IPS DF 4.7 (cell line): Measurements from ENCODE around the gene CCDC136.

Experiments
- DNase-seq: peaks from one replicate; pipeline ENCODE4 v3.0.0-alpha.2; 2013; ENCODE audit warnings: low spot score; ENCODE audit errors: extremely low read depth

The CCDC136 gene

DNA sequence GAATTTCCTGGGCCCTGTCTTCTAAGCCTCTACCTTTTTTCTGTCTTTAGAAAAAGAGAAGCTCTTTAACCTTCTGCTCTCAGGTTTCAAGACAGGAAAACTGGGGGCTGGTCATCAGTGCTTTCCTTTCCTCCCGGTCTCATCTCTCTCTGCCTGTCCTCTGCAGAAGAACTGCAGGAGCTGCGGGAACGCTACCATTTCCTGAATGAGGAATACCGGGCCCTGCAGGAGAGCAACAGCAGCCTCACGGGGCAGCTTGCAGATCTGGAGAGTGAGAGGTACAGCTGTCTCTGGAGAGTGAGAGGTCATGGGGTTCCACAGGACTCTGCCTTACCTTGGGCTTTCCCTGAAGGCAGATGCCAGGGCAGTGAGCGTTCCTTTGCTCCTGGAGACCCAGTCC lies 12.7 kb downstream of the CCDC136 start:
- DNase-seq = no peak

DNA sequence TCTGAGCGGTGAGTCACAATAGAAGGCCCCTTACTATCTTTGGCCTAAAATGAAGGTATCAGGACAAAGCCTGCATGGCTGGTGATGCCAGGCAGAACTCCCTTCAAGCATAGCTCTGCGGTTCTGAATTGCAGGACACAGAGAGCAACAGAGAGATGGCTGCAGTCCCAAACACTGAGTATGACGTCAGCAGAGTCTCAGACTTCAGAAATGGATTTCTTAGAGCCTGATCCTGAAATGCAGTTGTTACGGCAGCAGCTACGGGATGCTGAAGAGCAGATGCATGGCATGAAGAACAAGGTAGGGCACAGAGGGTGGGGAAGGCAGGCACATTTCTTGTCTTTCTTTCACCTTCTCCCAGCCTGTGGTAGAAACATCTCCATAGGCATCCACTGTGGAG lies 13.5 kb downstream of the CCDC136 start:
- no peak for DNase-seq

DNA sequence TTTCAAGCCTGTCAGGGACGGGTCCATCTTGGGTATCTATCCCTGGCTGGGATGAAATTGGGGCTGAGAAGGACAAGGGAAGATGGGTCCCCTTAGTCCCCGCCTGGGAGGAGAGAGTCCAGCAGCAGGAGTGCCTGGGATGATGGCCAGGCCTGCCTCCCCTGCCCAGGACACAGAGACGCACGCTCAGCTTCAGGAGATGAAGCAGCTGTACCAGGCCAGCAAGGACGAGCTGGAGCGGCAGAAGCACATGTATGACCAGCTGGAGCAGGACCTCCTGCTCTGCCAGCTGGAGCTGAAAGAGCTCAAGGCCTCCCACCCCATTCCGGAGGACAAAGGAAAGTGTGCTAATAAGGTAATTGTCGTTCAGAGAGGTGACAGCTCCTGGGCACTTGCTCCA lies 15.4 kb downstream of the CCDC136 start:
- DNase-seq = no peak

DNA sequence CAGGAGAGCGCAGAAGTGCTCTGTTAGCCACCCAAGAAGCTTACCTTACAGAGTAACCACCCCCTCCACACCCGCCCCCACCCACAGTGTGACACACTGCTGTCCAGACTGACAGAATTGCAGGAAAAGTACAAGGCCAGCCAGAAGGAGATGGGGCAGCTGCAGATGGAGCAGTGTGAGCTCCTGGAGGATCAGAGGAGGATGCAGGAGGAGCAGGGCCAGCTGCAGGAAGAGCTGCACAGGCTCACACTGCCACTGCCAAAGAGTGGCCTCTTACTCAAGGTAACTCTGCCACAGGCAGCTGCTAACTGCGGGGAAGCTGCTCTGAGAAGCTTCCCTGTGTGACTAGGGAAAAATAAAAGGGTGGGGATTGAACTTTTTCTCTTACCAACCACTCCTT lies 17.6 kb downstream of the CCDC136 start:
- no peak for DNase-seq

DNA sequence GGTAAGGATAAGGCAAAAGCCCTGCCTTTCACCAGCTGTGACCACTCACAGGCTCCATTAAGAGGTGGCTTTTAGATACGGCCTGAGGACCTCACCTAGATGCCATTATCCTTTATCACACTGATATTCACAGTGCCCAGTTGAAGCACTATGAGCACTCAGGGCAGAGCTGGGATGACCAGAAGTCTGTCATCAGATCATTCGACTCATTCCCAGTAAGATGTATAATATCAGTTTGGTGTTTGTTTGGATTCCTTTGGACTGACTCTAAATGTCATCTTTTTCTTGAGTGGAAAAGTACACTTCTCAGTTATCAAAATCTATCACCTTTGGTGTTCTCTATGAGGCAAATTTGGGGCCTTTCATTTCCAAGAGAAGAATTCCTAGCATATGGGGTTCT lies 18.7 kb downstream of the CCDC136 start:
- no peak for DNase-seq

DNA sequence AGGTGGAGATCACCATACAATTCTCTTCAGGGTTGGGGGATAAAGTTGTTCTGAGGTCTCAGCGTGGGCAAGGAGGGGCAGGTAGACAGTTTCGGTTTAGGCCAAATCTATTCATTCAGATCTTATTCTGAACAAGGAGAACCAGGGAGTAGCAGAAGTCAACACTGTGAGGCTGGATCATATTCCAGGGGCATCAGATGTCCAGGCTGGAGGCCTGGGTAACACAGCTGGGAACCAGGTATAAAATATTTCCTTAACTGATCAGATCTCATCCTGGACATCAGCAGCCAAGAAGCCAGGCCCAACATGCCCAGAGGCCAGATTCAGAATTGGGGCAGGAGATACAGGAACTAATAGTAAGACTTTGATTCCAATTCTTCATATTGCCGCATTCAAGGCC lies 19.2 kb downstream of the CCDC136 start:
- no peak for DNase-seq

DNA sequence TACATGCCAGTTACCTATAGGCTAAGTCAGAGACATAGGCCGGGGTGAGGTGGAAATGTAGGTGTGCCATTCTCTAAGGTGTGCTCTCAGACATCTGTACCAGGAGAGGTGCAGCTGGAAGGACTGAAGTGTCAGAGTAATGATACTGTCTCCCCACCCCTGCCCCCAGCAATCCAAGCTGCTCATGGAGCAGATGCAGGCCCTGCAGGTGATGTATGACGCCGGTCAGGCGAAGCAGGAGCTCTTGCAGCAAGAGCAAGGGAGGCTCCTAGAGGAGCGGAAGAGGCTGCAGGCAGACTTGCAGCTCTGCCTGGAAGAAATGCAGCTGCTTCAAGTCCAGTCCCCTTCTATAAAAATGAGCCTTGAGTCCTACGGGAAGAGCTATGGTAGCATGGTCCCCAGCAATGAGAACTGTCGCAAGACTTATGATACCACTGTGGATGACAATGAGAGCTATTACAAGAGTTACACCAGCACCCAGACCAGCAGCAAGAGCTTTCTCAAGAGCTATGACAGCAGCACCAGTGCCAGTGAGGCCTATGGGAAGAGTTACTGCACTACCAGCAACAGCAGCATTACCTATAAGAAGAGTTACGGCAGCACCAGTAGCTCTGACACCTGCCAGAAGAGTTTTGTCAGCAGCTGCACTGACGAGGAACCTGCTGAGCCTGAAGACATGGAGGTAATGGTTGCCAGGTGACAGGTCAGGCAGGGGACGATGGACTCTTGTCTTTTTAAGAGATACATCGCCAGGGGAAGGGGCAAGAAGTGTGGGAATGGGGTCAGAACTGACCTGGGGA lies 20.1 kb downstream of the CCDC136 start:
- no peak for DNase-seq

DNA sequence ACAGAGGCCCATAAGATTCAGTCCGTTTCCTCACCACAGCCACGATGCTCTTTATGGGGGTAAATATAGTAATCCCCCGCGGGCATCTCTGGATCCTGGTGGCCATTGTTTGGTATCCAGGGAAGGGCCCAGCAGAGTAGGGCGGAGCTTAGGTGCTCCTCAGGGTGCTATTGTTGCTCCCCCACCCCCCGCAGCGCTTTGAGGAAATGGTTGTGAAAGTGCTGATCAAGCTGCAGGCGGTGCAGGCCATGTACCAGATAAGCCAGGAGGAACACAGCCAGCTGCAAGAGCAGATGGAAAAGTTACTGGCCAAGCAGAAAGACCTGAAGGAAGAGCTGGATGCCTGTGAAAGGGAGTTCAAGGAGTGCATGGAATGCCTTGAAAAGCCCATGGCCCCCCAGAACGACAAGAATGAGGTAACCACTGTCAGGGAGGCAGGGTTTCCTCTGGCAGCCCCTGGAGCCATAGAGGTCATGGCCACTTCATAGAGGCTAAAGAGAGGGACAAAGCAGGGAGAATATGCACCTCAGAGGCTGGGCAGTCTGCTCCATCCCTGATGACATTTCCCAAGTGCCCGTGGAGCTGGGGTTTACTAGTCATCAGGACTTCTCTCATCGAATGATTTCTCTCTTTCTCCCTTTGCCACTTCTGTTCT lies 20.9 kb downstream of the CCDC136 start:
- DNase-seq = no peak

DNA sequence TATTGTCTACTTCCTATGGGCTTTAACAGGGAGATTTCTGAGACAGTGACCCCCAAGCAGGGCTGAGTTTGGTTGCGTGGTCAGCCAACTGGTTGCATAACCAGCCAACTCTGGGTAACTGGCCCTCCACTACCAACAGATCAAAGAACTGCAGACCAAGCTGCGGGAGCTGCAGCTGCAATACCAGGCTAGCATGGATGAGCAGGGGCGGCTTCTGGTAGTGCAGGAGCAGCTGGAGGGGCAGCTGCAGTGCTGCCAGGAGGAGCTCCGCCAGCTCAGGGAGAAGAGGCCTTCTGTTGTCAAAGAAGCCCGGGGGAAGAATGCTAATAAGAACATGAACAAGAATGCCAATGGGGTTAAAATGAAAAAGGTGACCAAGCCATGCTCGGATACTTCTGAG lies 22.7 kb downstream of the CCDC136 start:
- DNase-seq = no peak

DNA sequence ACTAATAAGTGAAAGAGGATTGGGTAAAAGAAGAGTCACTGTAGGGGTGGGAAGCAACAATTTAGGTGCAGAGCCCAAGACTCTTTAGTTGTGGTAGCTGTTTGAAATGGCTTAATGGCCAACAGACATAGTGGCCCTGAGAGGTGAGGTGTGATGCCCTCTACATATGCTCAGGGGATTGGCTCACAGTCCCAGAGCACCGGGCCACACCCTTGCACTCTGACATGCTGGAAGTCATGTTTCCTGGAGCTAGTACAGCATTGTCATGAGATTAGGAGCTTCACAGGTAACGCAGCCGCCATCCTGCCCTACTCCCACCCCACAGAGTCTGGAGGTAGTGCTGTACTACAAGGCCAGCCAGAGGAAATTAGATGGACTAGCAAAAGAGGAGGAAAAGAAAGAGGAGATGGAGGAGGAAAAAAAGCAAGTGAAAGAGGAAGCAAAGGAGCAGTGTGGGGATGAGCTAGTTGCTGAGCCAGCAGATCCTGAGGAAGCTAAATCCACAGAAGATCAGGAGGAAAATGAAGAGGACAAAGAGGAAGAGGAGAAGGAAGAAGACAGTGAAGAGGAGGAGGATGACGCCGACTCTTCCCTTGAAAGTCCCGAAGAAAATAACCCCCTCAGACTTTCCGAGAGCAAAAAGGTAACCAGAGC lies 23.6 kb downstream of the CCDC136 start:
- DNase-seq = no peak

DNA sequence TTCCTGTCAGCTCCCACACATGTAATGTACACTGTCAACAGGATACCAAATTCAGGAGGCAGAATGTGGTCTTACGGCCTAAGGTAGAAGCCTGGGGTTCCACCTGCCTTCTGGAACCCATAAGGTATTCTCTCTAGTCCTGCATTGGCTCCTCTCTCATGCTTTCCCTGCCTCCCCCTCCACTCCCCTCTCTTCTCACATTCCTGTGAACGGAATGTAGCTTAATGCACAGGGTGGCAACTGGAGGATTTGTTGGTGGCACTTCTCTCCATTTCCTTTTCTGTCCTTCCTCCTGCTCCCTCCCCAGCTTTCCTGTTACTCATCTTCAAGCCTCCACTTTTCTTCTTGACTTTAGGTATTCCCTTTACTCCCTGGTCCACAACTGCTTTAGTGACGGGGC lies 26.9 kb downstream of the CCDC136 start:
- no peak for DNase-seq

DNA sequence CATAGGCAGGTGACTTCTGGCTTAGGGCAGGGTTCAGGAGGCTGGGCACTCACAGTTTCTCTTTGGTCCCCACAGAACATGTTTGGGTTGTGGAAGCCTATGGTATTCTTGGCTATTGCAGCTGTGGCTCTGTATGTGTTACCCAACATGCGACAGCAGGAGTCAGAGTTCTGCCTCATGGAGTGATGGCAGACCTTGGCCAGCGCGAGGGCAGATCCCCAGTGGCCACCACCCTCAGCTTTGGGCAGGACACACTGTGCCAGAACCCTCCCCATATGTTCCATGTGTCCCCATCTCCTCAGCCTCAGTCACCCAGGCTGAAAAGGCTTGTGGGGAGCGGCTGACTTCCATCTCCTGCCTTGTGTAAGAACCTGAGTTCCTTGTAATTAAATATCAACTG lies 30.0 kb downstream of the CCDC136 start:
- no peak for DNase-seq

DNA sequence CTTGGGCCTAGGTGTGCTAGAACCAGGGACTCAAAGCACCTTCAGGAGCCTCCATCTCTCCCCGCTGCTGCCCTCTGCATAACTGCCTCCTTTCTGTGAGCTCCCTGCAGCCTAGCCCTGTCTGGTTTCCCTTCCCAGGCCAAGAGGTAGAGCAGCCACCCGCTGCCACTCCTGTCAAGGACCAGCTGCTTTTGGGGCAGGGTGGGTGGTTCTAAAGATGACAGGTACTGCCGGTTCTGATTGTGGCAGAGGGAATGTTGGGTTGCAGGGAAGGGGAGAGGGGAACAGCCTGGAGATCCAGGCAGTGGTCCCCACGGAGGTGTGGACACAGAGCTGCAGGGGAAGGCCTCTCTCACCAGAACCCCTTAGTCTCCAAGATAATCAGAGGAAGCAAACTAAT lies 34.7 kb downstream of the CCDC136 start:
- no peak for DNase-seq

DNA sequence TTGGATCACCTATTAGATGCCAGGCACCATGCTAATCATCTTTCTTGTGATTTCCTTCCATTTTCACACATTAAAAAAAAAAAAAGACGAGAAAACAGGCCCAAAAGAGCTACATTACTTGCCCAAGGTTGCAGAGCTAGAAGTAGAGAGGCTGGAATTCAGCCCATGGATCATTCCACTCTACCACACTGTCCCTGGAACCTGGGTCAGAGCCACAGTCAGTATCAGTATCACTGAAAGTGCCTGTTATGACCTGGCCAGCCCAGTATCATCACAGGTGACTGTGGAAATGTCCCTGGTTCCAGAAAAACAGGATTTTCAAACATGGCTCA lies 35.1 kb downstream of the CCDC136 start:
- DNase-seq = no peak

DNA sequence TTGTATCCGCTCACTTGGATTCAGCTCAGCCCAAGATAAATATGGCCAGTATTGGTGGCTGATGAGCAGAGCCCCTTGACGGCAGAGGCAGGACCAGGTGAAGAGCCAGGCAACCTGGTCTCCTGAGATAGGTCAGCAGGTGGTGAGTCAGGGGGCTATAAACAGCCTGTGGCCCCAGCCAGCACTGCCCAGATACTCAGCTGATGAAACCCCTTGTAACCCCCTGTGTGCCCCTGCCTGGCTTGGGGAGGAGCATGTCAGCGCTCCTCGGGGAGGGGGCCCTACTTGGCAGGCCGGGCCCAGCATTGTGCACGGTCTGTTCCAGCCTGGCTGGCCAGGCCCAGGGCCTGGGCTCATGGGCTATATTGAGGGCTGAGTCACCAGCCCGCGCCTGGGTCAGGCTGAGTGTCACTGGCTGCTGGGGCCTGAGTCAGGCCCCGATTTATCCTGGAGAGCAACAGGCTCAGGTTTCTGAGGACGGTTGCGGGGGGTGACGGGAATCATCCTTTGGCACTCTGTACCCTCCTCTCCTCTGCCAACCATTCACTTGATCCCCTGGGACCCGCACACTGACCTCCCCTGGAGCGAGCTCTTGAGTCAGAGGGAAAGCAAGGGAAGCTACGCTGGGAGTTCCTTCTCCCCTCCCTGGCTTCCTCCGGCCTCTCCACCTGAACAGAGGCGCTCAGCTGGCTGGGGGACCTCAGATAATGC lies 35.6 kb downstream of the CCDC136 start:
- no peak for DNase-seq

DNA sequence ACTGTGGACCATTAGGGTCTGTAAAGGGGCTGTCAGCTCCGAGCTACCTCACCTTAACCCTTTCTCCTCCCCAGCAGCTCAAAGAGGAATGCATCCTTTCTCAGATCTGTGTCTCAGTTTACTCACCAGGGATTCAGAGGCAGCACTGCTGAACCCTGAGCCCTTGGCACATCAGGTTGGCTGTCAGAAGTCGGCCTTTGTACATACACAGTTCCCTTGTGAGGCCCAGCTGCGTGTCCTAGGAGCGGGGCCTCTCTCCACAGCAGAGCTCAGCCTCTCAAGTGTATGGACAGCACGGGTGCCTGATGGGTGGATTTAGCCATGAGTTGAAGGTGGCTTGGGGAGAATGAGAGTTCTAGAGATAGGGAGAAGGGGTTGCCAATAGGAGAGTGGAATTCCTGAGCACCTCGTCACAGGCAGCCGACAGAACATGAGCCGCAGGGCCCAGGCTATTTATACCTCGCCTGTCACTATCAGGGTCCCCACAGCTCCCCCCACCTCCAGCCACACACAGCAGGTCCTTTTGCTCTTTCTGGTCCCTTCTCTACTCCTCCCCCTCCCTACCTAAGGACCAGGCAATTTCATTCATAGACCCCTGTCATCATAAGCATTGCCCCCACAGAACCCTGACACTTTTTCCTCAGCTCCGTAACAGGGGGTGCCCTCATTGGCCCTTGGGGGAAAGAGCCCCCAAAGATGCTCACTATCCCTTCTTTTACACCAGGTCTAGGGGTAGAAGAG lies 36.4 kb downstream of the CCDC136 start:
- DNase-seq = no peak

DNA sequence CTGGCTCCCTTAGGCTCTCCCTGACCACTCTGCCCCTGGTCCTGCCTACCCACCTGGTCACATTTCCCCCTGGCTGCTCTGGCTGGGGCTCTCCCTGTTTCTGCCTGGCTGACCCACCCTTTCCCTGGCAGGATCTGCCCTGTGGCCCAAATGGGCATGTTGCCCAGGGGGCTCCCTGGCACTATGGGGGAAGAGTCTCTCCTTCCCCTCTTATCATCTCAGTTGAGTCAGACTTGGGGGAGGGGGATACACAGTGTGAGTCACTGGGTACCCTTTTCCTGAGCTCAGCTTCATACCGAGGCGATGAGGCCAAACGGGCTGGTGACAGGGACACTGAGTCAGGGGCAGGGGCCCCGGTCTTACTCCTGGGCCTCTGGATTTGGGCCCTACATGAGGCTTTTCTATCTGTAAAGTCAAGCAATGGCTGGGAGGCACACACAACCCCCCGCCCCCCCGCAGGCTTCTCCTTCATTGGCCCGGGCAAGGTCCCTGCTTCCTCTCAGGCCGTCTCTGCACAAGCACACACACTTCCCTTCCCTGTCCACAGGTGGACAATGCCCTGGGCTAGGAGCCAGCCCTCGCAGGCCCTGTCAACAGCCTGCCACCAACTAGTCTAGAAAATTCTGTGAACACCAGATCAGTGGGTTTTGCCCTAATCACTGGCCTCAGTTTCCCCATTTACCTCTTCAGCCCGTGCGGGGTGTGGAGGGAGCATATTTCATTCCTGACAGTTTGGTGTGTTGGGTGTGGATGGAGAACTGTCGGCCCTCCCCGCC lies 37.8 kb downstream of the CCDC136 start:
- no peak for DNase-seq

DNA sequence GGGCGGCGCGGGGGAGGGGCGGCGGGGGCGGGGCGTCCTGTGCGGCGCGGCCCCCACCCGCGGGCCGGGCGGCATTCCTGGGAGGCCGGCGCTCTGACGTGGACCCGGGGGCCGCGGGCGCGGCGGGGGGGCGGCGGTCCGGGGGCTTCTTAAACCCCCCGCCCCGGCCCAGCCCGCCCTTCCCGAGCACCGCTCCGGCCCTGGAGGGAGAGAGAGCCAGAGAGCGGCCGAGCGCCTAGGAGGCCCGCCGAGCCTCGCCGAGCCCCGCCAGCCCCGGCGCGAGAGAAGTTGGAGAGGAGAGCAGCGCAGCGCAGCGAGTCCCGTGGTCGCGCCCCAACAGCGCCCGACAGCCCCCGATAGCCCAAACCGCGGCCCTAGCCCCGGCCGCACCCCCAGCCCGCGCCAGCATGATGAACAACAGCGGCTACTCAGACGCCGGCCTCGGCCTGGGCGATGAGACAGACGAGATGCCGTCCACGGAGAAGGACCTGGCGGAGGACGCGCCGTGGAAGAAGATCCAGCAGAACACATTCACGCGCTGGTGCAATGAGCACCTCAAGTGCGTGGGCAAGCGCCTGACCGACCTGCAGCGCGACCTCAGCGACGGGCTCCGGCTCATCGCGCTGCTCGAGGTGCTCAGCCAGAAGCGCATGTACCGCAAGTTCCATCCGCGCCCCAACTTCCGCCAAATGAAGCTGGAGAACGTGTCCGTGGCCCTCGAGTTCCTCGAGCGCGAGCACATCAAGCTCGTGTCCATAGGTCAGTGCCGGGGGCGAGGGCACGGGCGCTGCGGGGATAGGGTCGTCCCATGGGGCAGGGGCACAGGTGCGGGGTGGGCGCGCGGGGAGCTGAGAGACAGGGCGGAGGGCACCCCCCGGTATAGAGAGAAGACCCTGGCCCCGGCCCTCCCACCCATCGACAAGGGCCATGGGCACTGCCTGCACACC lies 38.7 kb downstream of the CCDC136 start, which contains the start of gene FLNC:
FLNC (plus strand) TSS at position 176 of the 947 bp plus-strand sequence; CDS start at position 408, 232 bp downstream.
- DNase-seq = no peak
